GM12801 (cell line): Measurements from ENCODE around the gene GCDH.

Source experiments
- CTCF ChIP-seq: IDR thresholded peaks from one replicate; pipeline ENCODE4 v1.5.1; 2011; ENCODE audit warnings: control low read depth; ENCODE audit not compliant: insufficient read length; ENCODE audit errors: extremely low read depth

The GCDH gene

GRCh38 chr19:12875086-12875485, 15.9 kb upstream of the GCDH start:
- TF ChIP-seq CTCF = no peak

- no peak for TF ChIP-seq CTCF
Observed at GRCh38 chr19:12880551-12881171, 10.3 kb upstream of the GCDH start.

GRCh38 chr19:12881172-12881808, 9.7 kb upstream of the GCDH start, which contains the start of gene DNASE2:
Gene DNASE2, minus strand, starts transcription at chr19:12881449. Its CDS starts 74 bp downstream, at chr19:12881375.
- no peak for TF ChIP-seq CTCF

- no peak for TF ChIP-seq CTCF
Observed at GRCh38 chr19:12882589-12882988, 8.4 kb upstream of the GCDH start.

GRCh38 chr19:12884202-12884601, 6.8 kb upstream of the GCDH start:
- TF ChIP-seq CTCF = no peak

GRCh38 chr19:12884627-12884925, 6.4 kb upstream of the GCDH start:
- no peak for TF ChIP-seq CTCF

- no peak for TF ChIP-seq CTCF
Observed at GRCh38 chr19:12884926-12885748, 5.8 kb upstream of the GCDH start.
